Ishikawa (cell line): ENCODE results near the gene SGO2.

Source experiments
- CEBPB ChIP-seq: IDR thresholded peaks from 2 replicates; pipeline ENCODE4 v1.6.1; 2012
- CREB1 ChIP-seq: IDR thresholded peaks from 2 replicates; pipeline ENCODE4 v1.6.1; 2012; ENCODE audit warnings: low read depth
- EGR1 ChIP-seq: IDR thresholded peaks from 2 replicates; pipeline ENCODE4 v1.6.1; 2012
- EP300 ChIP-seq: IDR thresholded peaks from 2 replicates; pipeline ENCODE4 v1.6.1; 2012; ENCODE audit warnings: borderline replicate concordance
- FOXM1 ChIP-seq: IDR thresholded peaks from 2 replicates; pipeline ENCODE4 v1.6.1; 2012; ENCODE audit warnings: low read depth, borderline replicate concordance
- NFIC ChIP-seq: IDR thresholded peaks from 2 replicates; pipeline ENCODE4 v1.6.1; 2012
- RAD21 ChIP-seq: IDR thresholded peaks from 2 replicates; pipeline ENCODE4 v1.6.1; 2012; ENCODE audit warnings: low read depth
- TAF1 ChIP-seq: IDR thresholded peaks from 2 replicates; pipeline ENCODE4 v1.6.1; 2012; ENCODE audit warnings: low read depth, mild to moderate bottlenecking
- TCF12 ChIP-seq: IDR thresholded peaks from 2 replicates; pipeline ENCODE4 v1.6.1; 2012; ENCODE audit warnings: low read depth
- TEAD4 ChIP-seq: IDR thresholded peaks from 2 replicates; pipeline ENCODE4 v1.6.1; 2012
- YY1 ChIP-seq: IDR thresholded peaks from 2 replicates; pipeline ENCODE4 v1.6.1; 2012; ENCODE audit warnings: low read depth
- ZBTB7A ChIP-seq: IDR thresholded peaks from 2 replicates; pipeline ENCODE4 v1.6.1; 2012; ENCODE audit warnings: low read depth
- TF ChIP-seq, protein P1 (sequence below): IDR thresholded peaks from 2 replicates; pipeline ENCODE4 v1.6.1; 2012
- TF ChIP-seq, protein P2 (sequence below): IDR thresholded peaks from 2 replicates; pipeline ENCODE4 v1.6.1; 2012
- TF ChIP-seq, protein P3 (sequence below): IDR thresholded peaks from 2 replicates; pipeline ENCODE4 v1.6.1; 2012; ENCODE audit warnings: low read depth, mild to moderate bottlenecking

Gene SGO2

DNA sequence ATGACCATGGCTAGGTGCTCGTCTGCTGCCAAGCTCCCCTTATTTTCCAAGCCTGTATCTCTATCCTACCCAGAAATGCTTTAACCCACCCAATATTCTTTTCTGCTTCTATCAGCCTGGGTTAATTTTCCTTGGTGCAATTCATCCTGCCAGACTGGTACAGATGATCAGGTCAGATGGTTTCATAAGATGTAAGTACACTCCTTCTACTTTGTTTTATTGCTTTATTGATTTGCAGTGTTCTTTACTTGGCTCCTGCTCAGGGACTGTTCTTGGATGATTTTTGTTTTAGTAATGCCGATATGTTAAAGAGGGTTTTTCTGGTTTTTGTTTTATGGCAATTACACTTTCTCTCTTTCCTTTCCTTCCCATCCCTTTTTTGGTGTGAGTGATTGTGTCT, 2.4 kb upstream of the SGO2 start:
- TF ChIP-seq TAF1 (no peak), NFIC (no peak), TCF12 (no peak), YY1 (no peak), CEBPB (no peak), ZBTB7A (no peak), CREB1 (no peak), TEAD4 (no peak), RAD21 (no peak), FOXM1 (no peak), EGR1 (no peak), EP300 (no peak)
- TF ChIP-seq, protein P1, sequence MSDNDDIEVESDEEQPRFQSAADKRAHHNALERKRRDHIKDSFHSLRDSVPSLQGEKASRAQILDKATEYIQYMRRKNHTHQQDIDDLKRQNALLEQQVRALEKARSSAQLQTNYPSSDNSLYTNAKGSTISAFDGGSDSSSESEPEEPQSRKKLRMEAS = no peak
- TF ChIP-seq, protein P2, sequence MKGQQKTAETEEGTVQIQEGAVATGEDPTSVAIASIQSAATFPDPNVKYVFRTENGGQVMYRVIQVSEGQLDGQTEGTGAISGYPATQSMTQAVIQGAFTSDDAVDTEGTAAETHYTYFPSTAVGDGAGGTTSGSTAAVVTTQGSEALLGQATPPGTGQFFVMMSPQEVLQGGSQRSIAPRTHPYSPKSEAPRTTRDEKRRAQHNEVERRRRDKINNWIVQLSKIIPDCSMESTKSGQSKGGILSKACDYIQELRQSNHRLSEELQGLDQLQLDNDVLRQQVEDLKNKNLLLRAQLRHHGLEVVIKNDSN = no peak

DNA sequence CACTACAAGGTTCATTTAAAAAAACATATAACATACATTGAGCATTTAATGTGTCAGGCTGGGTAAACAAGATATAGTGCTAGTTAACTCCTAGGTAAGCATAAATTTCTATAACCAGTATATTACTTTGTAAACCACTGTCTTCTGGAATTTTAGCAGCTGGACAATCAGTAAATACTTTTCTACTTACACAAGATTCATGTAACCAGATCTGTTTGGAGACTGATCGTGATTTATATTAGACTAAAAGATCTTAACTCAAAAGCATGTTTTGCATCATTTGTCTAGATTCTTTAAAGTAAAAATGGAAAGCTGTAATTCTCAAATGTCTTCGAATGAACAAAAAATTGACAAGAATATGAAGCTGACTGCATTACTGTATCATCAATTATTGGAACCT, 941 bp upstream of the SGO2 start:
- no peak for TF ChIP-seq CREB1

DNA sequence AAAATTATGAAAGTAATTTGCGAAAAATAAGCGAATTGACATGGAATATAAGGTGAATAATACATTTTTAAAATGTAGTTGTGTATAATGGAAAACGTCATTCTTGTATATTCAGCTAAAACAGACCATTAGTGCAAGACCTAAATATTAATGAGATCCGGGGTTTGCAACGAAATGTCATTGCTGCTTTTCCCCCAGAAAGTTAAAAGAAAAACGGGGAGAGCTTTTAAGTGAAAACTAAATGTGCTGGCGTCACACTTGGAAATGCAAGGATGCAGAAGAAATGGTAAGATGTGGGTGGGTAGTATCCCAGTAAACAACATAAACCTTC, 491 bp upstream of the SGO2 start:
- TF ChIP-seq RAD21 = no peak
- no peak for TF ChIP-seq NFIC
- no peak for TF ChIP-seq CEBPB
- TF ChIP-seq ZBTB7A = no peak
- no peak for TF ChIP-seq EP300
- TF ChIP-seq, protein P3, sequence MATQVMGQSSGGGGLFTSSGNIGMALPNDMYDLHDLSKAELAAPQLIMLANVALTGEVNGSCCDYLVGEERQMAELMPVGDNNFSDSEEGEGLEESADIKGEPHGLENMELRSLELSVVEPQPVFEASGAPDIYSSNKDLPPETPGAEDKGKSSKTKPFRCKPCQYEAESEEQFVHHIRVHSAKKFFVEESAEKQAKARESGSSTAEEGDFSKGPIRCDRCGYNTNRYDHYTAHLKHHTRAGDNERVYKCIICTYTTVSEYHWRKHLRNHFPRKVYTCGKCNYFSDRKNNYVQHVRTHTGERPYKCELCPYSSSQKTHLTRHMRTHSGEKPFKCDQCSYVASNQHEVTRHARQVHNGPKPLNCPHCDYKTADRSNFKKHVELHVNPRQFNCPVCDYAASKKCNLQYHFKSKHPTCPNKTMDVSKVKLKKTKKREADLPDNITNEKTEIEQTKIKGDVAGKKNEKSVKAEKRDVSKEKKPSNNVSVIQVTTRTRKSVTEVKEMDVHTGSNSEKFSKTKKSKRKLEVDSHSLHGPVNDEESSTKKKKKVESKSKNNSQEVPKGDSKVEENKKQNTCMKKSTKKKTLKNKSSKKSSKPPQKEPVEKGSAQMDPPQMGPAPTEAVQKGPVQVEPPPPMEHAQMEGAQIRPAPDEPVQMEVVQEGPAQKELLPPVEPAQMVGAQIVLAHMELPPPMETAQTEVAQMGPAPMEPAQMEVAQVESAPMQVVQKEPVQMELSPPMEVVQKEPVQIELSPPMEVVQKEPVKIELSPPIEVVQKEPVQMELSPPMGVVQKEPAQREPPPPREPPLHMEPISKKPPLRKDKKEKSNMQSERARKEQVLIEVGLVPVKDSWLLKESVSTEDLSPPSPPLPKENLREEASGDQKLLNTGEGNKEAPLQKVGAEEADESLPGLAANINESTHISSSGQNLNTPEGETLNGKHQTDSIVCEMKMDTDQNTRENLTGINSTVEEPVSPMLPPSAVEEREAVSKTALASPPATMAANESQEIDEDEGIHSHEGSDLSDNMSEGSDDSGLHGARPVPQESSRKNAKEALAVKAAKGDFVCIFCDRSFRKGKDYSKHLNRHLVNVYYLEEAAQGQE = no peak
- no peak for TF ChIP-seq YY1
- TF ChIP-seq, protein P1 = no peak
- TF ChIP-seq, protein P2 = no peak
- no peak for TF ChIP-seq TCF12
- no peak for TF ChIP-seq TAF1
- TF ChIP-seq TEAD4 = no peak
- no peak for TF ChIP-seq EGR1
- TF ChIP-seq CREB1 = no peak
- no peak for TF ChIP-seq FOXM1

DNA sequence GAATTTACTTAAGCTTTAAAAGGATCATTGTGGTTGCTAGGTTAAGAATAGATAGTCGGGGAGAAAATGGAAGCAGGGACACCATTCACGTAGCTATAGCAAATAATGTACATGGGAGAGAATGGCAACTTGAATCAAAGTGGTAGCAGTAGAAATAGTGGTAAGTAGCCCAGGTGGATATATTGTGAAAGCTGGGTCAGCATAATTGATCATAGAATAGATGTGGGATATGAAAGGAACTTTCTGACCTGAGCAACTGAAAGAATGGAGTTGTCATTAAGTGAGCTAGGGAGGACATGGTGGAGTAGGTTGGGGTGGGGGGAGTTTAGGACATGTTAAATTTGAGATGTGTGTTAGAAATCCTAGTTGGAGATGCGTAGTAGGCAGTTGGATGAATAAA, 2.2 kb downstream of the SGO2 start:
- TF ChIP-seq ZBTB7A = no peak
- TF ChIP-seq TEAD4 = no peak
- no peak for TF ChIP-seq EGR1
- no peak for TF ChIP-seq YY1
- TF ChIP-seq TAF1 = no peak
- no peak for TF ChIP-seq EP300
- TF ChIP-seq FOXM1 = no peak
- no peak for TF ChIP-seq CREB1
- TF ChIP-seq NFIC = no peak
- TF ChIP-seq, protein P3 = no peak
- no peak for TF ChIP-seq TCF12
- TF ChIP-seq, protein P2 = no peak
- no peak for TF ChIP-seq RAD21
- no peak for TF ChIP-seq CEBPB
- TF ChIP-seq, protein P1 = no peak

DNA sequence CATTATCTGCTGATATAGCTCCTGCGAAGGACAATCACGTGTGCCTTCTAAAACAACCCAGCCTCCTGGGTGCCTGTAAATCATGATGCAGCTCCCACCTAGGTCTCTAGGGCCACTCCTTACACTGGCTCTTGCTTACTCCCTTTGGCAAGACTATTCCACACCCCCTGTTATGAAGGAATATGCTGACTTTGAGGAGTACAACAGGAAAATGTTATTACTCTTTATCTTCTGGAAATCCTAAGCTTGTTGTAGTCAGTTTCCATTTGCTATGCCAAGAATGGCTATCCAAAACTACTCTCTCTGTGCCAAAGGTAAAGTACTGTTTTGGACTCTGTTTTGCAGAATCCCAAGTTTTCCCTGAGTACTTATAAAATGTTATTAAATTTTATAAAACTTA, 7.7 kb downstream of the SGO2 start:
- TF ChIP-seq EP300 (no peak), CEBPB (no peak), TEAD4 (no peak)
- TF ChIP-seq, protein P3 = no peak
